ENCODE results near the gene SSBP4. TPM values are rescaled to one million over a fixed set of nuclear protein-coding genes. Genes with fewer than 3 reads are reported as not detected.

The SSBP4 gene
- total and polyA plus RNA-seq, 9 of the 15 experiments (the other 6 are each of a cell fraction or from before 2014, with no cell fraction given): 1.1 to 189 (median 39.0) TPM

GRCh38 chr19:18414504-18415177 lies 4.6 kb upstream of the SSBP4 start (continued):
- TF ChIP-seq HMG20A (CRISPR knock-in tag; conservative IDR thresholded peaks at IDR 0.05): no peak
- TF ChIP-seq MEIS2 (IDR thresholded peaks at IDR 0.05; ENCODE audit: partially characterized antibody): no peak
- TF ChIP-seq ZNF785 (CRISPR knock-in tag; IDR thresholded peaks at IDR 0.05): no peak
- no peak for TF ChIP-seq EHMT2 (IDR thresholded peaks at IDR 0.05)
- TF ChIP-seq ZFP36 (IDR thresholded peaks at IDR 0.05; ENCODE audit: low read depth, low read length, partially characterized antibody): no peak
- TF ChIP-seq, protein P1, sequence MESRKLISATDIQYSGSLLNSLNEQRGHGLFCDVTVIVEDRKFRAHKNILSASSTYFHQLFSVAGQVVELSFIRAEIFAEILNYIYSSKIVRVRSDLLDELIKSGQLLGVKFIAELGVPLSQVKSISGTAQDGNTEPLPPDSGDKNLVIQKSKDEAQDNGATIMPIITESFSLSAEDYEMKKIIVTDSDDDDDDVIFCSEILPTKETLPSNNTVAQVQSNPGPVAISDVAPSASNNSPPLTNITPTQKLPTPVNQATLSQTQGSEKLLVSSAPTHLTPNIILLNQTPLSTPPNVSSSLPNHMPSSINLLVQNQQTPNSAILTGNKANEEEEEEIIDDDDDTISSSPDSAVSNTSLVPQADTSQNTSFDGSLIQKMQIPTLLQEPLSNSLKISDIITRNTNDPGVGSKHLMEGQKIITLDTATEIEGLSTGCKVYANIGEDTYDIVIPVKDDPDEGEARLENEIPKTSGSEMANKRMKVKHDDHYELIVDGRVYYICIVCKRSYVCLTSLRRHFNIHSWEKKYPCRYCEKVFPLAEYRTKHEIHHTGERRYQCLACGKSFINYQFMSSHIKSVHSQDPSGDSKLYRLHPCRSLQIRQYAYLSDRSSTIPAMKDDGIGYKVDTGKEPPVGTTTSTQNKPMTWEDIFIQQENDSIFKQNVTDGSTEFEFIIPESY (CRISPR knock-in tag; IDR thresholded peaks at IDR 0.05): no peak
- no peak for TF ChIP-seq CHD4 (IDR thresholded peaks at IDR 0.05; ENCODE audit: insufficient read depth, insufficient replicate concordance, low read depth, low read length, poor library complexity, severe bottlenecking)
- TF ChIP-seq ETV6 (IDR thresholded peaks at IDR 0.05; ENCODE audit: borderline replicate concordance in 1 of 2, low read depth in 2 of 2, low read length in 1 of 2): no peak
- TF ChIP-seq ETV6 (CRISPR knock-in tag; IDR thresholded peaks at IDR 0.05; ENCODE audit: borderline replicate concordance): no peak
- no peak for TF ChIP-seq MEF2D (tag; conservative IDR thresholded peaks at IDR 0.05; ENCODE audit: low read depth)
- TF ChIP-seq, protein P2, sequence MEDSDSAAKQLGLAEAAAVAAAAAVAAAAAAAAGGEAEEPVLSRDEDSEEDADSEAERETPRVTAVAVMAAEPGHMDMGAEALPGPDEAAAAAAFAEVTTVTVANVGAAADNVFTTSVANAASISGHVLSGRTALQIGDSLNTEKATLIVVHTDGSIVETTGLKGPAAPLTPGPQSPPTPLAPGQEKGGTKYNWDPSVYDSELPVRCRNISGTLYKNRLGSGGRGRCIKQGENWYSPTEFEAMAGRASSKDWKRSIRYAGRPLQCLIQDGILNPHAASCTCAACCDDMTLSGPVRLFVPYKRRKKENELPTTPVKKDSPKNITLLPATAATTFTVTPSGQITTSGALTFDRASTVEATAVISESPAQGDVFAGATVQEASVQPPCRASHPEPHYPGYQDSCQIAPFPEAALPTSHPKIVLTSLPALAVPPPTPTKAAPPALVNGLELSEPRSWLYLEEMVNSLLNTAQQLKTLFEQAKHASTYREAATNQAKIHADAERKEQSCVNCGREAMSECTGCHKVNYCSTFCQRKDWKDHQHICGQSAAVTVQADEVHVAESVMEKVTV (CRISPR knock-in tag; IDR thresholded peaks at IDR 0.05): no peak
- TF ChIP-seq CBX3 (IDR thresholded peaks at IDR 0.05; ENCODE audit: borderline replicate concordance in 1 of 2, low read length in 2 of 2): 0 out of 3 replicates have a peak, but pooled peaks of 1 of the 2 experiments have one; percentile 17
- TF ChIP-seq NR2C2 (CRISPR knock-in tag; IDR thresholded peaks at IDR 0.05): no peak
- TF ChIP-seq NR2C2 (tag; IDR thresholded peaks at IDR 0.05): peak; percentile 72
- TF ChIP-seq POLR2AphosphoS2 (IDR thresholded peaks at IDR 0.05; ENCODE audit: low read length): no peak
- TF ChIP-seq E2F3 (CRISPR knock-in tag; IDR thresholded peaks at IDR 0.05): 0 out of 2 replicates have a peak, but pooled peaks have one; percentile 24
- TF ChIP-seq BRD9 (IDR thresholded peaks at IDR 0.05; ENCODE audit: low read depth, partially characterized antibody): no peak
- no peak for TF ChIP-seq ZNF76 (CRISPR knock-in tag; IDR thresholded peaks at IDR 0.05; ENCODE audit: borderline replicate concordance)
- TF ChIP-seq NFE2L1 (tag; IDR thresholded peaks at IDR 0.05; ENCODE audit: borderline replicate concordance, low read depth): no peak
- TF ChIP-seq ZNF311 (CRISPR knock-in tag; IDR thresholded peaks at IDR 0.05): no peak
- TF ChIP-seq MTA2 (IDR thresholded peaks at IDR 0.05; ENCODE audit: low read depth): no peak
- TF ChIP-seq ZNF274 (IDR thresholded peaks at IDR 0.05; ENCODE audit: borderline replicate concordance, low read depth, low read length): no peak
- no peak for TF ChIP-seq CGGBP1 (CRISPR knock-in tag; IDR thresholded peaks at IDR 0.05)
- TF ChIP-seq EGR1 (conservative IDR thresholded peaks at IDR 0.05): no peak
- TF ChIP-seq ZNF23 (CRISPR knock-in tag; IDR thresholded peaks at IDR 0.05): no peak
- no peak for TF ChIP-seq ZNF324 (CRISPR knock-in tag; IDR thresholded peaks at IDR 0.05)
- peak; percentile 14; the same call in 1 of the 2 replicates for TF ChIP-seq ZNF175 (CRISPR knock-in tag; IDR thresholded peaks at IDR 0.05; ENCODE audit: low read depth)

All from K562 (cell line).